ENCODE results near the gene NAA50.

The NAA50 gene

DNA sequence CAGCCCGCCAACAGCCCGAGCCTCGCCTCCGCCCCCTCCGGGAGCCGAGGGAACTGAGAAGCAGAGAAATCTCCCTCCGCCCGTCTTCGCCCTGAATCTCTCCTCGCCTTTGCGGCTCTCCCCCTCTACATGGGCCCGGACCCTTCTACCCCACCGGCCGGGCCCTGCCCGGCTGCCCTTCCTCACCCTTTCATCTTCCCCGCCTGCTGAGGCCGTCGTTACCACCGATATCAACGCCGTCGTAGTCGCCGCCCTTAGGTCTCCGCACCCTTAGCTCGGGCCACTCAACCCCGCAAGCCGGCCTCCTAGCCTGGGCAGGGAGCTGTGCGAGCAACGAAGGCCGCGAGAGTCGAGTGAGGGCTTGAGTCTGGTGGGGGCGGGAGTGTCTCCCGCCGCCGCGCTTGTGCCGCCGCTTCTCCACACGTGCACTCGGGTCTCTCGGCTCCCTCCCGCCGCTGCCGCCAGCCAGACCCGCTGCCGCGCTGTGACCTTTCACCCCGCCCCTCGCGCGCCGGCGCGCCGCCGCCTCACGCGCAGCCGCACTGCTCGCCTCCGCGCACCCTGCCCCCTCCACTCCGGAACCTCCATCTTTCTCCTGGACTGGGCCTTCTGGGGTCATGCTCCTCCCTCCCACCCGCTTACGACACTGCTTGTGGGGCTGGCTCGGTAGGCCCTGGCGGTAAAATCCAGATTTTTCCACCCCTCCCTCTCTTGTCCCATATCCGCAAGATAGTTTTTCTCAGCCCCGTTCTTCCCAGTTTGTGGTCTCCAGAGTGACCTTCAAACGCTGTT is at the start of gene NAA50:
Gene NAA50, minus strand, starts transcription at position 494 of the 792 bp plus-strand sequence. Its CDS starts 300 bp downstream, at position 194.
- TF ChIP-seq, protein P1, sequence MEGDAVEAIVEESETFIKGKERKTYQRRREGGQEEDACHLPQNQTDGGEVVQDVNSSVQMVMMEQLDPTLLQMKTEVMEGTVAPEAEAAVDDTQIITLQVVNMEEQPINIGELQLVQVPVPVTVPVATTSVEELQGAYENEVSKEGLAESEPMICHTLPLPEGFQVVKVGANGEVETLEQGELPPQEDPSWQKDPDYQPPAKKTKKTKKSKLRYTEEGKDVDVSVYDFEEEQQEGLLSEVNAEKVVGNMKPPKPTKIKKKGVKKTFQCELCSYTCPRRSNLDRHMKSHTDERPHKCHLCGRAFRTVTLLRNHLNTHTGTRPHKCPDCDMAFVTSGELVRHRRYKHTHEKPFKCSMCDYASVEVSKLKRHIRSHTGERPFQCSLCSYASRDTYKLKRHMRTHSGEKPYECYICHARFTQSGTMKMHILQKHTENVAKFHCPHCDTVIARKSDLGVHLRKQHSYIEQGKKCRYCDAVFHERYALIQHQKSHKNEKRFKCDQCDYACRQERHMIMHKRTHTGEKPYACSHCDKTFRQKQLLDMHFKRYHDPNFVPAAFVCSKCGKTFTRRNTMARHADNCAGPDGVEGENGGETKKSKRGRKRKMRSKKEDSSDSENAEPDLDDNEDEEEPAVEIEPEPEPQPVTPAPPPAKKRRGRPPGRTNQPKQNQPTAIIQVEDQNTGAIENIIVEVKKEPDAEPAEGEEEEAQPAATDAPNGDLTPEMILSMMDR (IDR thresholded peaks at IDR 0.05; ENCODE audit: borderline replicate concordance, insufficient read depth, low read depth, low read length) = peak; percentile 67

GRCh38 chr3:113795693-113796092 is 49.6 kb upstream of the NAA50 start:
- TF ChIP-seq, protein P1 (IDR thresholded peaks at IDR 0.05; ENCODE audit: borderline replicate concordance, insufficient read depth, low read depth, low read length) = no peak
- H3K4me3 ChIP-seq (ENCODE audit: low read depth, low read length) = no peak overlapping the region

More for the DNA sequence above, at the start of gene NAA50:
- H3K4me3 ChIP-seq (ENCODE audit: low read depth, low read length) = peak within 1 kb of the TSS; percentile 96

DNA sequence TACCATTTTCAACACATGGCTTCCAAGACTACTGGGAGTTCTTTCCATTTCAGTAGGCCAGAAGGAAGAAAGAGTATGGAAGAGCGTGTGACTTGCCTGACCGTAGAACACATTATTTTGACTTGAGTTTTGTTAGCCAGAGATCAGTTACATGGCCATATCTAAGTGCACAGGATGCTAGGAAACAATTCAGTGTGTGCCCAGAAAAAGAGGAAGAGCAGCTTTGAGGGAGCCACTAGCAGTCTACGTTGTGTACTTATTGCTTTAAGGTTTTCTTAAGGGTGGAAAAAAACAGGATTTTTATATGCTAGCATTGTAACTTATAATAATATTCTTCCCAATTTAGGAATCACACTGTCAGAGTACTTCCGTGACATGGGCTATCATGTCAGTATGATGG is 48.5 kb upstream of the NAA50 start:
- TF ChIP-seq, protein P1 (IDR thresholded peaks at IDR 0.05; ENCODE audit: borderline replicate concordance, insufficient read depth, low read depth, low read length) = no peak
- H3K4me3 ChIP-seq (ENCODE audit: low read depth, low read length) = no peak overlapping the region

DNA sequence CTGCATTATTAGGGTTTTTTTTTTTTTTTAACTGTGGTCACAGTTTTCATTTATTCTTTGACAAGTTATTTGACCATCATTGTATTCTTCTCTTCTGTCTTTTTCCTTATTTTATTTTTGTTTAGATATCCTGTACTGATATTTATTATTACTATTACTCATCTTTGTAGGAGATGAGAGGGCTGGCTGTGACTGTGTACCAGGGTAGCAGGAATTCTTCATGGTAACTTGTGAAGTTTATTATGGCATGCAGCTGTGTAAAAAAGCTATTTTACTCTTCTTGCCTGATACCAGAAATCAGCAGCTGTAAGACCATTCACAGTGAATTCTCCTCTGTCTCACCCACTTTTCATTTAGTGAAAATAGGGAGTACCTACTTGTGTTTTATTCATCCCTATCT is 45.3 kb upstream of the NAA50 start:
- TF ChIP-seq, protein P1 (IDR thresholded peaks at IDR 0.05; ENCODE audit: borderline replicate concordance, insufficient read depth, low read depth, low read length) = no peak
- no peak overlapping the region for H3K4me3 ChIP-seq (ENCODE audit: low read depth, low read length)

GRCh38 chr3:113783980-113784379 is 37.9 kb upstream of the NAA50 start:
- H3K4me3 ChIP-seq (ENCODE audit: low read depth, low read length) = no peak overlapping the region
- TF ChIP-seq, protein P1 (IDR thresholded peaks at IDR 0.05; ENCODE audit: borderline replicate concordance, insufficient read depth, low read depth, low read length) = no peak

GRCh38 chr3:113783463-113783862 is 37.4 kb upstream of the NAA50 start:
- no peak overlapping the region for H3K4me3 ChIP-seq (ENCODE audit: low read depth, low read length)
- TF ChIP-seq, protein P1 (IDR thresholded peaks at IDR 0.05; ENCODE audit: borderline replicate concordance, insufficient read depth, low read depth, low read length) = no peak

DNA sequence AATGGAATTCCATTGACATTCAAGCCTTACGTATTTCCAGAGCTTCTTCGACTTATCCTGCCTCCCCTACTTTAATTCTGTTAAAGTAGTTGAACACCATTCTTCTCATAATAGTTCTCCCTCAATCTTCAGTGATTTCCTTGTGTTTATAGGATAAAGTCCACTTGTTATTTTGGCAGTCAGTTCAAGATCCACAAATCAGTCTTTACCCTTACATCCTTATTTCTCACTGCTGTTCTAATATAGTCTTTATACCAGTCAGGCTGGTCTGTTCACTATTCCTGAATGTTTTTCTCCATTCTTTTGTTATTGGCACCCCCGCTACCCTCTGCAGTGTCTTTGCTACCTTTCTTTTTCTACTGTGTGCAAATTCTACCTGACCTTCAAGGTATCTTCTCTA is 30.5 kb upstream of the NAA50 start:
- H3K4me3 ChIP-seq (ENCODE audit: low read depth, low read length) = no peak overlapping the region
- TF ChIP-seq, protein P1 (IDR thresholded peaks at IDR 0.05; ENCODE audit: borderline replicate concordance, insufficient read depth, low read depth, low read length) = no peak

Measured in GM12875 (cell line).